HG03097 (cell line): ENCODE results near the gene LAPTM5.
"Not testable (repeated sequence)": the region's sequence is repeated elsewhere in the genome, so short reads cannot be mapped to it uniquely, and the experiment has no call there.

Experiments
- ATAC-seq: cut with Tn5 transposase; IDR thresholded peaks from one replicate; pipeline ENCODE4 v1.9.1; 2021; ENCODE audit not compliant: unreplicated experiment, low FRiP score

LAPTM5 gene

DNA sequence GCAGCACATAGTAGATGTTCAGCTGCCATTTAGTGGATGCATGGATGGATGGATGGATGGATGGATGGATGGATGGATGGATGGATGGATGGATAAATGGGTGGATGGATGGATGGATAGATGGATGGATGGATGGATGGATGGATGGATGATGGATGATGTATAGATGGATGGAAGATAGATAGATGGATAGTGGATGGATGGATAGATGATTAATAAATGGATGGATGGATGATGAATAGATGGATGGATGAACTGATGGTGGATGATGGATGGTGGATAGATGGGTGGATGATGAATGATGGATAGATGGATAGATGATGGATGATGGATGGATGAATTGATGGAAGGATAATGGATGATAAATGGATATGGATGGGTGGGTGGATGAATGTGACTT is 54.8 kb downstream of the LAPTM5 start:
- ATAC-seq = no peak

GRCh38 chr1:30701258-30701633 is 56.3 kb downstream of the LAPTM5 start:
- ATAC-seq = no peak

GRCh38 chr1:30700528-30701257 is 56.9 kb downstream of the LAPTM5 start:
- no peak for ATAC-seq

DNA sequence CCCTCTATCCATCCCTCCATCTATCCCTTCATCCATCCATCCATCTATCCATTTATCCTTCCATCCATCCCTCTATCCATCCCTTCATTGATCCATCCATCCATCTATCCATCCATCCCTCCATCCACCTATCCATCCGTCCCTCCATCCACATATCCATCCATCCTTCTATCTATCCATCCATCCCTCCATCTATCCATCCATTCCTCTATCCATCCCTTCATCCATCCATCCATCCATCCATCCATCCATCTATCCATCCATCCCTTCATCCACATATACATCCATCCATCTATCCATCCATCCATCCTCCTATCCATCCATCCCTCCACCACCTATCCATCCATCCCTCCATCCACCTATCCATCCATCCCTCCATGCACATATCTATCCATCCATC is 57.8 kb downstream of the LAPTM5 start:
- no peak for ATAC-seq

- ATAC-seq = no peak
Measured at GRCh38 chr1:30698401-30698981, 59.1 kb downstream of the LAPTM5 start.

GRCh38 chr1:30697571-30698376 is 59.8 kb downstream of the LAPTM5 start:
- ATAC-seq = no peak

DNA sequence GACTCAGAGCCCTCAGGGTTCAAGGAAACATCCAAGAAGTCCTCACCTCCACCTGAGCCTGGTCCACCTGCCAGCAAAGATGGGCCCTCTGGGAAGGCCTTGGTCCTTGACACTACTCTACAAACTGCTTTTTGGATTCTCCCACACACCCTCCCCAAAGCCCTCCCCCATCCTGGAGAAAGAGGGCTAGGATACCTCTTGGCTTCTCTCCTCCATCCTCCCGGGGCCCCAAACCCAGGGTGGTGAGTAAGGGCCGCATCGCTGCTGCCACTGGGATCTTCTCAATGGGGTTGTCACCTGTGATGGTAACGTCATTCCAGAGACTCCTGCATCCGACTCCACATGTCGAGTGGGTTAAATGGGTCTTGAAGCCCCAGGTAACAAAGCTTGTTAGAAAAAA is 60.7 kb downstream of the LAPTM5 start:
- ATAC-seq = no peak

DNA sequence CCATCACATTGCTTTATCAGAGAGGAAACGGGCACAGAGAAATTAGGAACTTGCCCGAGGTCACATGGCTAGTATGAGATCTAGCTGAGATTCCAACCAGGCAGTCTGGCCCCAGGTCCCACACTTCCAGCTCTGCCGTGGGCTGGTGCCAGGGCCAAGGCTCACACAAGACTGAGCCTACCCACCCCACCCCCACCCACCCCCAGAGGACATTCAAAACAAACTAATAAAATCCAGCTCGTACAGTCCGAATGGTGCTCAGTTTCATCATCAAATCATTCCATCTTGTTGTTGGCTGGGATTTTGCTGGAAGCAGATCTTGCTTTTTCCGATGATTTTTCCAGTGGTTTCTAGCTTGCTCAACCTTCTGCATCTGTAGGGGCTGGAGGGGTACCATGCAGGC is 62.1 kb downstream of the LAPTM5 start:
- ATAC-seq = no peak

DNA sequence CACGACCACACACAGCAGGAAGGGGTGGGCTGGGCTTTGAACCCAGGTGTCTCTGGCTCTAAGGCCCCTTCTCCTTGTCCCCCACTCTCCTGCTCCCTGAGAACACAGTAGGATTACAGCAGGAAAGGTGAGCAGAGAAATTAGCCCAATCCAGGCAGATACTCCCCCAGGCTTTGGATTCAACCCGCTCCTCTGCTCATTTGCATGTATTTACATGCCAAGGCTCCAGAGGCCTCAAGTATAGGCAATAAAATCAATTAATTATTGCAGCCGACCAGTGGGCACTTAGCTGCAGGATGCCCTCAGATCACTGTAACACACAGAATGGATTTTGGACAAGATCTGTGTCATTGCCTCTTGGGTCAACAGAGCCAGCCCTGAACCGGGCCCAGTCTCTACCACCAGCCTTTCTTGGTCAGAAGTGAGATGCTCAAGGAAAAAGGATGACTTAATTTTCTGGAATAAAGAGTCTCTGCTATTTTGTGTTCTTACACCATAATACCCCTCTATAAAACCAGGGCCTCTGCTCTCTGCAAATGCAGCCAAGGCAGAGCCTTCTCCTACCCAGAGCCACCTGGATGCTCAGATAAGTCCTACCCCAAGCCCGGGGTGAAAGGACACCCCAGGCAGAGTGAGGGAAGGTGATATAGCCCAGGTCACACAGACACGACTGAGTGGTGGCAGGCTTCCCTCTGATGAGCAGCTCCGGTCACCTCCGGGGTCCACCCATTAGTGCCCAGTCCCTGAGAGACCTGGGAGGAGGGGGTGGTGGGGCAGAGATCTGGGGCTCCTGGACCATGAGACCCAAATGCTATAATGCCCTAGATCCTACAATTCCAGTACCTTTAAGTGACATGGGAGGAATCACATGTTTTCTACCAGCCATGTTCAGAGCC is 63.0 kb downstream of the LAPTM5 start:
- ATAC-seq = no peak

GRCh38 chr1:30693822-30694221 is 63.8 kb downstream of the LAPTM5 start:
- no peak for ATAC-seq

GRCh38 chr1:30693366-30693765 is 64.2 kb downstream of the LAPTM5 start:
- ATAC-seq = no peak

DNA sequence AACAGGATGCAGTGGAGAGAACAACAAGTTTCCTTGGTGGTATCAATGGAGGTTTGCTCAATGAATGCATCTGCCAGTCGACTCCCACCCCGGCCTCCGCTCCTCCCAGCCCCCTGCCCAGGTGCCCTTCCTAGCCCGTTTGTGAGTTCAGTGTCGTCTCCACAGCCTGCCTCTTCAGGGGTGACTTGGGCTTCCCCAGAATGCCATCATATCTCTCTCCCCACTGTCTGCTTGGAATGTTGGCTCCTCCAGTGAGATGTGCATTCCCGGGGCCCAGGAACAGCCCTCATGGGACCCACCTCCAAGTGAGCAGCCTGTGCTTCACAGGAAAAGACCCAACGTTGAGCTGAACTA is 64.6 kb downstream of the LAPTM5 start:
- no peak for ATAC-seq

- ATAC-seq = no peak
Measured at GRCh38 chr1:30692201-30692947, 65.2 kb downstream of the LAPTM5 start.

DNA sequence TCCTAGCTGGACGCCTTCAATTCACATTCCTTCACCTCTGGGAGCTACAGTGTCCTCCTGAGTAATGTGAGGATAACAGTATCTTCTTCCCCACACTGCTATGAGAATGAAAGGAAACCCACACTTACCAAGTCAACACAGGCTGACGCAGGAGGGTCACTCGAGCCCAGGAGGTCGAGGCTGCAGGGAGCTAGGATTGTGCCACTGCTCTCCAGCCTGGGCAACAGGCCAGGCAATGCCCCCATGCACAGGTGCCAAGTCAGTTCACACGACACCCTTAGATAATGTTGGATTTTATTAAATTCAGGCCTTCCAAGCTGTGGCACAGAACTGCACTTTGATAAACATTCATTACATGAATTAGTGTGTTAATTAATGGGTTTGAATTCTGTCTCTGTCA is 66.1 kb downstream of the LAPTM5 start:
- ATAC-seq = no peak

- ATAC-seq = no peak
Measured at GRCh38 chr1:30689901-30690645, 67.5 kb downstream of the LAPTM5 start.

DNA sequence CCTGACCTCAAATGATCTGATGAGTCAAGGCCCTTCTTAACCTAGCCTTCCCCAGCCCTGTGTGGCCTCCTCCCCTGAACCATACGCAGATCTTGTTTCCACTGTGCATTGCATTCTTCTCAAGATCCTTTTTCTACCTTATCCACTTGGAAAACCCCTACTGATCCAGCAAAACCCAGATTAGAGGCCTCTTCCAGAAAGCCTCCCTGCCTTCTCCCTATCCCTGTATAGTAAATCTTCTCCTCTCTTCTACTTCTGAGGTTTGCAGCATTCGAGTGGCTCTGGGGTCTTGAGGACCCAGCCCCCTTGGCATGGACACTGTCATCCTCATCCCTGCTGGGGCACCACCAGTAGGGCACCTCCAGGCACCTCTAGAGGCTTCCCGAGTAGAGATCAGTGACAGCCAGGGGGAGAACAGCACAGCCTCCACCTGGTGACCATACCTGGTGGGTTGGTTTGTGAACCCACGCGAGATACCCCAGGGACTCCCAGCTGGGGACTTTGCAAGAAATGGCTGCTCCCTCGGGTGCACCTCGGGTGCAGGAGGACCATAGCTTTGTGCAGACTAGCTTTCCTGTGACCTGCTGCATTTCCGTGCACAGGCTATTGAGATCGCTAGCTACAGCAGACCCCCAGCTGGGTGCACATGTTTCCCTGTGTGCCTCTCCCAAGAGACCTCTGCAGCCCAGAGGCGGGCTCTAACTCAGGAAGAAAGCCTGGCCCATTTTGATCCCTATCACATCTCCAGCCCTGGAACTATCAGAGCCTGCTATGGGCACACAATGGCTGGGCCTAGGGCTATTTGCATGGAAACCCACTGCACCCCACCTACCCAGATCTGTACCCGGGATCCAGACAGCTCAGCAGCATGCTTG is 68.4 kb downstream of the LAPTM5 start:
- ATAC-seq = no peak

- ATAC-seq = not testable (repeated sequence)
Measured at GRCh38 chr1:30688516-30688915, 69.1 kb downstream of the LAPTM5 start.

GRCh38 chr1:30687886-30688285 is 69.7 kb downstream of the LAPTM5 start:
- ATAC-seq = no peak
